Common myeloid progenitor, CD34-positive (primary cell): Measurements from ENCODE around the gene TIMP2.
A peak's percentile ranks its signal among the peaks of the same experiment; 100 is the strongest.

Experiments used
- CTCF ChIA-PET: fragments of 350-600 bp; sonication (Branson Sonifier 250); formaldehyde crosslinking; loops from one replicate; lab custom pipeline; 2021; ENCODE audit warnings: antibody characterized with exemption; lab: Charles Lee
- POLR2A ChIA-PET: fragments of 350-600 bp; sonication (Branson Sonifier 250); formaldehyde crosslinking; loops from one replicate; lab custom pipeline; 2021; ENCODE audit warnings: antibody characterized with exemption; lab: Charles Lee
- DNase-seq, 3 donors: peaks; one replicate each; pipeline versions ENCODE4 v3.0.0 to v3.0.0-alpha.2; 2013
- H3K27ac ChIP-seq, 2 experiments: 1 replicate in 1 of 2; 2 replicates in 1 of 2; pipeline ENCODE4 v1.7.0; 2013; ENCODE audit warnings: inconsistent platforms in 2 of 2, low read length in 2 of 2, mild to moderate bottlenecking in 2 of 2, low read depth in 1 of 2, moderate library complexity in 1 of 2; ENCODE audit not compliant: severe bottlenecking in 2 of 2, insufficient read depth in 1 of 2, poor library complexity in 1 of 2
- H3K27me3 ChIP-seq, 5 experiments: replicated peaks in 2 of 5; 1 replicate in 3 of 5; 2 replicates in 2 of 5; pipeline versions ENCODE4 v1.6.1 to v1.7.0; 2013; ENCODE audit warnings: low read length in 4 of 5, mild to moderate bottlenecking in 2 of 5, moderate library complexity in 2 of 5, inconsistent platforms in 1 of 5; ENCODE audit not compliant: insufficient read depth in 5 of 5, control insufficient read depth in 4 of 5
- H3K36me3 ChIP-seq, 4 experiments: 1 replicate in 2 of 4; 2 replicates in 2 of 4; pipeline versions ENCODE4 v1.6.1 to v1.7.0; 2013; ENCODE audit warnings: low read length in 3 of 4, control low read depth in 1 of 4, mild to moderate bottlenecking in 1 of 4; ENCODE audit not compliant: control insufficient read depth in 4 of 4, insufficient read depth in 4 of 4
- H3K4me1 ChIP-seq, 4 experiments: 1 replicate in 3 of 4; 2 replicates in 1 of 4; pipeline versions ENCODE4 v1.6.1 to v1.7.1; 2013; ENCODE audit warnings: low read length in 3 of 4, mild to moderate bottlenecking in 3 of 4, control low read depth in 1 of 4, inconsistent platforms in 1 of 4, moderate library complexity in 1 of 4; ENCODE audit not compliant: control insufficient read depth in 4 of 4, insufficient read depth in 4 of 4; ENCODE audit errors: control extremely low read depth in 1 of 4
- H3K4me3 ChIP-seq, 7 experiments: 1 replicate in 4 of 7; 2 replicates in 3 of 7; pipeline versions ENCODE4 v1.5.1 to v1.7.0; 2013; ENCODE audit warnings: mild to moderate bottlenecking in 7 of 7, low read length in 6 of 7, moderate library complexity in 6 of 7, inconsistent platforms in 2 of 7, low read depth in 2 of 7, control low read depth in 1 of 7; ENCODE audit not compliant: insufficient read depth in 4 of 7, control insufficient read depth in 1 of 7; ENCODE audit errors: extremely low read depth in 1 of 7
- H3K9me3 ChIP-seq, 5 experiments: 1 replicate in 4 of 5; 2 replicates in 1 of 5; pipeline versions ENCODE4 v1.6.1 to v1.7.1; 2013; ENCODE audit warnings: low read length in 4 of 5, mild to moderate bottlenecking in 2 of 5, inconsistent platforms in 1 of 5, low read depth in 1 of 5, moderate library complexity in 1 of 5; ENCODE audit not compliant: control insufficient read depth in 4 of 5, insufficient read depth in 2 of 5; ENCODE audit errors: control extremely low read depth in 1 of 5
- WGBS: methylation state at CpG from one replicate; pipeline ENCODE4 v1.1.5; 2013; ENCODE audit not compliant: insufficient coverage; 5-methylcytosine and 5-hydroxymethylcytosine counted together

TIMP2 gene

GRCh38 chr17:78836420-78837021 lies 88.7 kb downstream of the TIMP2 start:
- no peaks in the 10 kb centered on the region for H3K9me3 ChIP-seq
- no peak overlapping the region for H3K4me3 ChIP-seq
- no peaks in the 10 kb centered on the region for H3K27me3 ChIP-seq
- ChIA-PET CTCF (no interaction called here), POLR2A (no interaction called here)
- H3K27ac ChIP-seq = no peak overlapping the region
- WGBS = 89% methylated on average over 3 of the region's 5 CpGs
- peaks cover 5 to 20% (median 18%) of the 10 kb centered on the region in 4 experiments for H3K4me1 ChIP-seq
- peaks cover 22 to 56% (median 41%) of the 10 kb centered on the region in 4 experiments for H3K36me3 ChIP-seq
- no peak for DNase-seq

- 100% methylated on average over 4 of the region's 8 CpGs for WGBS
- H3K27ac ChIP-seq = no peak overlapping the region
- peaks cover 3 to 12% (median 11%) of the 10 kb centered on the region in 4 experiments for H3K4me1 ChIP-seq
- H3K9me3 ChIP-seq = no peaks in the 10 kb centered on the region
- peaks cover 22 to 70% (median 52%) of the 10 kb centered on the region in 4 experiments for H3K36me3 ChIP-seq
- POLR2A ChIA-PET = no interaction called here
- H3K4me3 ChIP-seq = no peak overlapping the region
- CTCF ChIA-PET = interaction anchor here (1.5 kb wide), 1 partner anchor 12 kb away, joined by 4 read pairs; no protein-coding TSS in a partner anchor
- no peaks in the 10 kb centered on the region for H3K27me3 ChIP-seq
- no peak for DNase-seq
Measured at GRCh38 chr17:78834571-78834970, 90.6 kb downstream of the TIMP2 start.

- 100% methylated on average over 2 of the region's 2 CpGs for WGBS
- DNase-seq = no peak
- H3K4me1 ChIP-seq = no peaks in the 10 kb centered on the region
- H3K4me3 ChIP-seq = no peak overlapping the region
- ChIA-PET CTCF (no interaction called here), POLR2A (interaction anchor here (1.0 kb wide), 1 partner anchor 9 kb away, joined by 3 read pairs; no protein-coding TSS in a partner anchor)
- no peak overlapping the region for H3K27ac ChIP-seq
- H3K9me3 ChIP-seq = no peaks in the 10 kb centered on the region
- H3K36me3 ChIP-seq = peaks cover 35 to 86% (median 61%) of the 10 kb centered on the region in 4 experiments
- no peaks in the 10 kb centered on the region for H3K27me3 ChIP-seq
Measured at GRCh38 chr17:78832541-78832810, 92.7 kb downstream of the TIMP2 start.

- no peaks in the 10 kb centered on the region for H3K4me1 ChIP-seq
- ChIA-PET CTCF (interaction anchor here (2.3 kb wide), 1 partner anchor 13 kb away, joined by 7 read pairs; no protein-coding TSS in a partner anchor), POLR2A (interaction anchor here (1.0 kb wide), 1 partner anchor 9 kb away, joined by 3 read pairs; no protein-coding TSS in a partner anchor)
- no peak overlapping the region for H3K4me3 ChIP-seq
- H3K36me3 ChIP-seq = peaks cover 35 to 88% (median 61%) of the 10 kb centered on the region in 4 experiments
- no peaks in the 10 kb centered on the region for H3K27me3 ChIP-seq
- DNase-seq = no peak
- 92% methylated on average over 9 of the region's 15 CpGs for WGBS
- no peaks in the 10 kb centered on the region for H3K9me3 ChIP-seq
- H3K27ac ChIP-seq = no peak overlapping the region
Measured at GRCh38 chr17:78831688-78832540, 93.3 kb downstream of the TIMP2 start.

GRCh38 chr17:78829477-78829876 lies 95.7 kb downstream of the TIMP2 start:
- 100% methylated on average over 5 of the region's 6 CpGs for WGBS
- DNase-seq = no peak
- Histone ChIP-seq H3K36me3 (peaks cover 25 to 86% (median 61%) of the 10 kb centered on the region in 4 experiments), H3K4me1 (no peaks in the 10 kb centered on the region), H3K4me3 (no peak overlapping the region), H3K27me3 (no peaks in the 10 kb centered on the region), H3K9me3 (no peaks in the 10 kb centered on the region), H3K27ac (no peak overlapping the region)
- ChIA-PET POLR2A (no interaction called here), CTCF (interaction anchor here (1.4 to 2.3 kb wide), 3 partner anchors 11 to 143 kb away, joined by 3 to 8 read pairs (median 7); no protein-coding TSS in a partner anchor)

- Histone ChIP-seq H3K36me3 (peaks cover 29 to 90% (median 63%) of the 10 kb centered on the region in 4 experiments), H3K4me3 (no peak overlapping the region), H3K27ac (no peak overlapping the region), H3K4me1 (no peaks in the 10 kb centered on the region), H3K27me3 (no peaks in the 10 kb centered on the region), H3K9me3 (no peaks in the 10 kb centered on the region)
- ChIA-PET CTCF (interaction anchor here (0.7 to 2.2 kb wide), 5 partner anchors 10 to 143 kb away, joined by 3 to 8 read pairs (median 4); no protein-coding TSS in a partner anchor), POLR2A (no interaction called here)
- WGBS = 99% methylated on average over 13 of the region's 14 CpGs
- DNase-seq = peak in 2 of 3 donors; percentile 38 to 42
Measured at GRCh38 chr17:78828470-78829185, 96.6 kb downstream of the TIMP2 start.
